HEK293T (cell line): ENCODE data around the gene MYCBP.

ENCODE experiments used
- CTCF ChIA-PET: fragments of 350-600 bp; formaldehyde crosslinking; extraction: SDS; loops from one replicate; lab custom pipeline; 2021; ENCODE audit warnings: antibody characterized with exemption, inconsistent platforms; lab: Yijun Ruan, JAX
- POLR2A ChIA-PET: fragments of 350-600 bp; formaldehyde crosslinking; extraction: SDS; loops from one replicate; lab custom pipeline; 2020; ENCODE audit warnings: antibody characterized with exemption, inconsistent platforms; lab: Yijun Ruan, JAX
- DNase-seq: peaks from one replicate; pipeline ENCODE4 v3.0.0; 2012; ENCODE audit warnings: mixed read lengths; ENCODE audit errors: extremely low spot score
- ARNT ChIP-seq: fragments of 450-650 bp; IDR thresholded peaks from 2 replicates; pipeline ENCODE4 v1.6.1; 2017; ENCODE audit warnings: mild to moderate bottlenecking
- BHLHE40 ChIP-seq: fragments of 450-650 bp; IDR thresholded peaks from 2 replicates; pipeline ENCODE4 v1.6.1; 2016; ENCODE audit warnings: mild to moderate bottlenecking, moderate library complexity, borderline replicate concordance
- CTBP1 ChIP-seq: fragments of 450-650 bp; IDR thresholded peaks from 2 replicates; pipeline ENCODE4 v1.6.1; 2016; ENCODE audit warnings: borderline replicate concordance
- ELF4 ChIP-seq: fragments of 450-650 bp; IDR thresholded peaks from 2 replicates; pipeline ENCODE4 v1.6.1; 2017; ENCODE audit warnings: antibody characterized with exemption
- FOXA1 ChIP-seq: fragments of 450-650 bp; IDR thresholded peaks from 2 replicates; pipeline ENCODE4 v1.6.1; 2016; ENCODE audit warnings: mild to moderate bottlenecking
- FOXK2 ChIP-seq: fragments of 450-650 bp; IDR thresholded peaks from 2 replicates; pipeline ENCODE4 v1.6.1; 2016; ENCODE audit warnings: mild to moderate bottlenecking
- FOXM1 ChIP-seq: fragments of 450-650 bp; IDR thresholded peaks from 2 replicates; pipeline ENCODE4 v1.6.1; 2017; ENCODE audit warnings: mild to moderate bottlenecking, borderline replicate concordance
- HDGF ChIP-seq: fragments of 450-650 bp; IDR thresholded peaks from 2 replicates; pipeline ENCODE4 v1.6.1; 2017; ENCODE audit warnings: antibody characterized with exemption, borderline replicate concordance
- L3MBTL2 ChIP-seq: fragments of 450-650 bp; conservative IDR thresholded peaks from 2 replicates; pipeline ENCODE4 v1.6.1; 2016; ENCODE audit warnings: mild to moderate bottlenecking
- LEF1 ChIP-seq: fragments of 450-650 bp; IDR thresholded peaks from 2 replicates; pipeline ENCODE4 v1.6.1; 2017; ENCODE audit warnings: mild to moderate bottlenecking, borderline replicate concordance
- NFRKB ChIP-seq: fragments of 450-650 bp; IDR thresholded peaks from 2 replicates; pipeline ENCODE4 v1.6.1; 2016; ENCODE audit warnings: mild to moderate bottlenecking, moderate library complexity
- PKNOX1 ChIP-seq: fragments of 450-650 bp; IDR thresholded peaks from 2 replicates; pipeline ENCODE4 v1.6.1; 2016
- SP1 ChIP-seq: fragments of 450-650 bp; IDR thresholded peaks from 2 replicates; pipeline ENCODE4 v1.6.1; 2017
- SUZ12 ChIP-seq: fragments of 450-650 bp; IDR thresholded peaks from 2 replicates; pipeline ENCODE4 v1.6.1; 2016; ENCODE audit warnings: mild to moderate bottlenecking
- TARDBP ChIP-seq: fragments of 450-650 bp; IDR thresholded peaks from 2 replicates; pipeline ENCODE4 v1.6.1; 2016
- ZNF384 ChIP-seq: fragments of 450-650 bp; IDR thresholded peaks from 2 replicates; pipeline ENCODE4 v1.6.1; 2016

Gene MYCBP

GRCh38 chr1:38872401-38873026 lies 634 bp downstream of the MYCBP start:
- ChIA-PET CTCF (no interaction called here), POLR2A (interaction anchor here (0.7 to 2.4 kb wide), 5 partner anchors 10 to 784 kb away, joined by 3 to 11 read pairs (median 4); partner anchors contain the start of genes NDUFS5 and RRAGC)
- peak; percentile 26 for DNase-seq
- TF ChIP-seq ARNT = no peak
- TF ChIP-seq L3MBTL2 = peak; percentile 74

GRCh38 chr1:38870996-38871395 lies 2.2 kb downstream of the MYCBP start:
- TF ChIP-seq PKNOX1 (no peak), BHLHE40 (no peak), NFRKB (no peak), LEF1 (no peak), ZNF384 (no peak)
- no peak for DNase-seq
- ChIA-PET POLR2A (no interaction called here), CTCF (no interaction called here)

- no peak for TF ChIP-seq HDGF
- TF ChIP-seq ARNT = no peak
- no peak for TF ChIP-seq ZNF384
- TF ChIP-seq CTBP1 = no peak
- no peak for TF ChIP-seq BHLHE40
- no peak for TF ChIP-seq TARDBP
- no peak for TF ChIP-seq LEF1
- no peak for TF ChIP-seq FOXA1
- TF ChIP-seq ELF4 = no peak
- no peak for TF ChIP-seq NFRKB
- no peak for TF ChIP-seq FOXK2
- no peak for TF ChIP-seq SP1
- CTCF ChIA-PET = no interaction called here
- POLR2A ChIA-PET = no interaction called here
- no peak for DNase-seq
These were observed 5.9 kb downstream of the MYCBP start for GRCh38 chr1:38867208-38867607.

- CTCF ChIA-PET = no interaction called here
- POLR2A ChIA-PET = no interaction called here
- no peak for DNase-seq
- no peak for TF ChIP-seq L3MBTL2
- TF ChIP-seq NFRKB = no peak
- no peak for TF ChIP-seq BHLHE40
- TF ChIP-seq ARNT = no peak
- TF ChIP-seq FOXM1 = no peak
- no peak for TF ChIP-seq HDGF
- TF ChIP-seq TARDBP = no peak
- no peak for TF ChIP-seq ELF4
- TF ChIP-seq FOXA1 = no peak
- TF ChIP-seq ZNF384 = no peak
- no peak for TF ChIP-seq FOXK2
- TF ChIP-seq CTBP1 = no peak
- TF ChIP-seq SP1 = no peak
- TF ChIP-seq SUZ12 = no peak
These were observed 7.9 kb downstream of the MYCBP start for GRCh38 chr1:38865112-38865715.

- TF ChIP-seq SP1 (no peak), PKNOX1 (no peak), SUZ12 (no peak), BHLHE40 (no peak), ELF4 (no peak), CTBP1 (no peak), HDGF (no peak), TARDBP (no peak), FOXM1 (no peak), ARNT (no peak), NFRKB (no peak), ZNF384 (no peak), L3MBTL2 (no peak), FOXA1 (no peak), FOXK2 (no peak), LEF1 (no peak)
- CTCF ChIA-PET = no interaction called here
- DNase-seq = no peak
- POLR2A ChIA-PET = no interaction called here
These were observed 12.7 kb downstream of the MYCBP start for GRCh38 chr1:38860454-38860795.

- POLR2A ChIA-PET = interaction anchor here (0.7 to 1.3 kb wide), 3 partner anchors 13 to 166 kb away, joined by 4 to 6 read pairs (median 4); partner anchors contain the start of genes MYCBP and NDUFS5
- CTCF ChIA-PET = interaction anchor here (0.6 kb wide), 1 partner anchor 23 kb away, joined by 3 read pairs; no protein-coding TSS in a partner anchor
- no peak for TF ChIP-seq FOXK2
- peak; percentile 98 for TF ChIP-seq PKNOX1
- no peak for TF ChIP-seq LEF1
- peak; percentile 48 for TF ChIP-seq L3MBTL2
- no peak for TF ChIP-seq ARNT
- TF ChIP-seq ELF4 = peak; percentile 18; the same call in 1 of the 2 replicates
- DNase-seq = peak; percentile 99
These were observed 13.3 kb downstream of the MYCBP start, which contains the start of gene RRAGC for GRCh38 chr1:38859561-38860453. Gene RRAGC, minus strand, starts transcription at chr1:38859772. Its CDS starts 126 bp downstream, at chr1:38859646.
